Glutamatergic neuron (in vitro differentiated cells): Measurements from ENCODE around the gene TK1. TPM values are rescaled to one million over a fixed set of nuclear protein-coding genes. Genes with fewer than 3 reads are reported as not detected.

Experiments used
- DNase-seq: peaks from one replicate; pipeline ENCODE4 v3.0.0; 2022
- H3K27ac Mint-ChIP-seq: one replicate; pipeline ENCODE4 v1.8.0; 2020; ENCODE audit warnings: mild to moderate bottlenecking, mixed read lengths, inconsistent platforms; ENCODE audit not compliant: unreplicated experiment
- H3K27me3 Mint-ChIP-seq: one replicate; pipeline ENCODE4 v1.8.0; 2020; ENCODE audit warnings: mild to moderate bottlenecking, moderate library complexity, mixed read lengths, inconsistent platforms; ENCODE audit not compliant: unreplicated experiment
- H3K36me3 Mint-ChIP-seq: one replicate; pipeline ENCODE4 v1.8.0; 2020; ENCODE audit warnings: mild to moderate bottlenecking, mixed read lengths, inconsistent platforms; ENCODE audit not compliant: unreplicated experiment
- H3K4me1 Mint-ChIP-seq: one replicate; pipeline ENCODE4 v1.8.0; 2020; ENCODE audit warnings: mild to moderate bottlenecking, low read depth, mixed read lengths, inconsistent platforms; ENCODE audit not compliant: unreplicated experiment
- H3K4me3 Mint-ChIP-seq: one replicate; pipeline ENCODE4 v1.8.0; 2020; ENCODE audit warnings: mild to moderate bottlenecking, mixed read lengths, inconsistent platforms; ENCODE audit not compliant: unreplicated experiment
- H3K9me3 Mint-ChIP-seq: one replicate; pipeline ENCODE4 v1.8.0; 2020; ENCODE audit warnings: mild to moderate bottlenecking, moderate library complexity, mixed read lengths, inconsistent platforms; ENCODE audit not compliant: unreplicated experiment
- CTCF ChIP-seq: fragments of 200-600 bp; sonication (generic); IDR thresholded peaks from one replicate; pipeline ENCODE4 v1.5.0; 2021; ENCODE audit not compliant: partially characterized antibody, unreplicated experiment
- total RNA-seq: library from RNA; stranded (reverse); fragmentation: NEBNext Ultra II Directional; extraction: Animal tissue kit (Norgen Biotek cat#: 25700); gene quantifications from one replicate; pipeline ENCODE4 v1.2.1, GENCODE V29; 2021; ENCODE audit not compliant: unreplicated experiment

The TK1 gene
- total RNA-seq, 1 donor from 2014 or later, result 2.5 TPM

- no peak for DNase-seq
- H3K36me3 Mint-ChIP-seq, result peaks cover 4% of the 10 kb centered on the region
- no peak overlapping the region for H3K4me3 Mint-ChIP-seq
- H3K9me3 Mint-ChIP-seq, result peaks cover 1% of the 10 kb centered on the region
- H3K27ac Mint-ChIP-seq, result no peak overlapping the region
- TF ChIP-seq CTCF, result no peak
- peaks cover 23% of the 10 kb centered on the region for H3K27me3 Mint-ChIP-seq
- no peaks in the 10 kb centered on the region for H3K4me1 Mint-ChIP-seq
Observed at GRCh38 chr17:78132767-78133178, 54.1 kb downstream of the TK1 start.

DNA sequence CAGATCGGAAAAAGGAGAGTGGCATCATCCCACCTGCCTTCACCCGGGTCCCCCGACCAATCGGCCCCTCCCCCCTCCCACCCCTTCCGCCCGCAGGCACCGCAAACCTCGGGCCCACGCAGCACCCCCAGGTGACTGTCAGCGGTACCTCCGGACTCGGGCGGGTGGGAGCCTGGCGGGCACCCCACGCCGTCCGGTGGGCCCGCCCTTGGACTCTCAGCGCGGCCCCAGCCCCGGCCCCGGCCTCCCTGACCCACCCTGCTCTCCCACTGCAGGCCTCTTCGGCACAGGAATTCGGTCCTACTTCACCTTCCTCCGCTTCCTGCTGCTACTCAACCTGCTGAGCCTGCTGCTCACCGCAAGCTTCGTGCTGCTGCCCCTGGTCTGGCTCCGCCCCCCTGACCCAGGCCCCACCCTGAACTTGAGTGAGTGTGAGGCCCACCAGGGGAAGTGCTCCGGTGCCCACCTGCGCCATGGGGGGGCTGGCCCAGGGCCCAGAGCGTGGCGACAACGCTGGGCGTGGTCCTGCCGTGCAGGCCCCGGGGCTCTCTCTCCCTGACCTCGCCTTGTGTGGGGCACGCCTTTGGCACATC, 54.7 kb downstream of the TK1 start:
- Mint-ChIP-seq H3K4me3 (no peak overlapping the region), H3K9me3 (peaks cover 1% of the 10 kb centered on the region)
- DNase-seq, result no peak

GRCh38 chr17:78131172-78132083, 55.4 kb downstream of the TK1 start:
- no peak overlapping the region for H3K27ac Mint-ChIP-seq

More for the DNA sequence above, 54.7 kb downstream of the TK1 start:
- Mint-ChIP-seq H3K27ac (no peak overlapping the region), H3K36me3 (peaks cover 4% of the 10 kb centered on the region), H3K4me1 (no peaks in the 10 kb centered on the region), H3K27me3 (peaks cover 23% of the 10 kb centered on the region)
- TF ChIP-seq CTCF, result no peak

GRCh38 chr17:78130437-78131101, 56.3 kb downstream of the TK1 start, which contains the start of gene TMC8:
Gene TMC8 (plus strand): TSS chr17:78130771. CDS start chr17:78131589, 818 bp downstream.
- peaks cover 4% of the 10 kb centered on the region for H3K36me3 Mint-ChIP-seq
- H3K27ac Mint-ChIP-seq, result no peak within 1 kb of the TSS
- H3K27me3 Mint-ChIP-seq, result peaks cover 22% of the 10 kb centered on the region
- no peak within 1 kb of the TSS for H3K4me3 Mint-ChIP-seq
- H3K9me3 Mint-ChIP-seq, result peaks cover 1% of the 10 kb centered on the region
- no peak for DNase-seq
- no peak for TF ChIP-seq CTCF
- no peaks in the 10 kb centered on the region for H3K4me1 Mint-ChIP-seq

More at GRCh38 chr17:78131172-78132083, 55.4 kb downstream of the TK1 start:
- Mint-ChIP-seq H3K9me3 (peaks cover 1% of the 10 kb centered on the region), H3K36me3 (peaks cover 4% of the 10 kb centered on the region), H3K4me1 (no peaks in the 10 kb centered on the region), H3K27me3 (peaks cover 23% of the 10 kb centered on the region), H3K4me3 (no peak overlapping the region)
- TF ChIP-seq CTCF, result no peak
- DNase-seq, result no peak
